ENCODE measurements around the gene DLX2. TPM values are rescaled to one million over a fixed set of nuclear protein-coding genes. Genes with fewer than 3 reads are reported as not detected.

DLX2 gene
- total RNA-seq, 2 donors from 2014 or later = not detected

- Mint-ChIP-seq H3K36me3 (peaks cover 0 to 14% of the 10 kb centered on the region in 2 donors), H3K27ac (no peak overlapping the region), H3K9me3 (no peaks in the 10 kb centered on the region)
- DNase-seq (ENCODE audit: low spot score in 2 of 2) (peak in 1 of 2 donors; percentile 80), ATAC-seq (peak; percentile 12 to 63)
These were observed 3.8 kb downstream of the DLX2 start for GRCh38 chr2:172098650-172099471.

DNA sequence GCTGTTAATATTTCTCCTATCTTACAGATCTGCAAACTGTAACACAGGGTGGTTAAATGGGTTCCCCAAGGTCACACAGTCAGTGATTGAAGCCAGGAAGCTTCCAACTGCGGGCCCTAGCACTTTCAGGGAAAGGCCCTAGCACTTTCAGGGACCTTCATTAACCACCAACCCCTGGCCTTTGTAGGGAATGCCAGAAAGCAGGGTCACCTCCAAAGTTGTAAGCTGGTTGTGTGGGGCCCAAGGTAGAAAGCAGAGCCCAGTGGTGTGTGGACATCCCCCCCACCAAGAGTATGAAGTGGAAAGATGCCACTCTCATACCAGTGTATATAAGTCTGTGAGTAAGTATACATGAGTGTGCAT lies 4.4 kb downstream of the DLX2 start:
- no peak overlapping the region for H3K27ac Mint-ChIP-seq
- no peaks in the 10 kb centered on the region for H3K9me3 Mint-ChIP-seq
- peaks cover 0 to 19% of the 10 kb centered on the region in 2 donors for H3K36me3 Mint-ChIP-seq
- ATAC-seq (peak in 1 of 2 donors; percentile 15), DNase-seq (ENCODE audit: low spot score in 2 of 2) (no peak)

DNA sequence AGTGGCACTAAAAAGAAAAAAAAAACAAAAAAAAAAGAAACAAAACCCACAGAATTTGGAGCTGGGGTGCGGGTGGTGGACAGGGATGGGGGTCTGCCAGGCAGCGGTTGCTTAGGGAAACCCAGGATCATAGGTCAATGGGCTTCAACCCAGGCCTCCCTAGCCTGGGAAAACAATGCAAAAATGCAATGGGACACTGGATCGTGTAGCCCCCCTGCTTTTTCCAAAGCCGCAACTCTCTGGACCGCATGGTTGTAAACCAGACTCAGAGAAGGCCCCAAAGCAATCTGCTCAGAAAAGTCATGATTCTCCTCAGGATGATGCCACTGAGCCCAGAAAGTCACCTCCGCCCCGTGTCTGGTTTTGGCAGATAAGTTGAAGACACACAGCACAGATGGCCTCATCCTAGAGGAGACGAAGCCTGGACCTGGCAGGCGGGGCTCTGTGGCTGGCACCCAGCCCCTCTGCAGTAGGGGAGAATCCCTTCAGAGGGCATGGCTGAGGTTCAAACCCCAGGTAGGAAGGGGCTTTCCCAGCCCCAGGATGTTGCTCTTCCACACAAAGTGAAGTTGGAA lies 5.1 kb downstream of the DLX2 start:
- Mint-ChIP-seq H3K9me3 (no peaks in the 10 kb centered on the region), H3K36me3 (peaks cover 0 to 26% of the 10 kb centered on the region in 2 donors), H3K27ac (no peak overlapping the region)
- ATAC-seq (peak in 1 of 2 donors; percentile 46), DNase-seq (ENCODE audit: low spot score in 2 of 2) (no peak)

- Mint-ChIP-seq H3K27ac (no peak overlapping the region), H3K36me3 (peaks cover 0 to 30% of the 10 kb centered on the region in 2 donors), H3K9me3 (no peaks in the 10 kb centered on the region)
- ATAC-seq (no peak), DNase-seq (ENCODE audit: low spot score in 2 of 2) (no peak)
These were observed 5.8 kb downstream of the DLX2 start for GRCh38 chr2:172096626-172097547.

DNA sequence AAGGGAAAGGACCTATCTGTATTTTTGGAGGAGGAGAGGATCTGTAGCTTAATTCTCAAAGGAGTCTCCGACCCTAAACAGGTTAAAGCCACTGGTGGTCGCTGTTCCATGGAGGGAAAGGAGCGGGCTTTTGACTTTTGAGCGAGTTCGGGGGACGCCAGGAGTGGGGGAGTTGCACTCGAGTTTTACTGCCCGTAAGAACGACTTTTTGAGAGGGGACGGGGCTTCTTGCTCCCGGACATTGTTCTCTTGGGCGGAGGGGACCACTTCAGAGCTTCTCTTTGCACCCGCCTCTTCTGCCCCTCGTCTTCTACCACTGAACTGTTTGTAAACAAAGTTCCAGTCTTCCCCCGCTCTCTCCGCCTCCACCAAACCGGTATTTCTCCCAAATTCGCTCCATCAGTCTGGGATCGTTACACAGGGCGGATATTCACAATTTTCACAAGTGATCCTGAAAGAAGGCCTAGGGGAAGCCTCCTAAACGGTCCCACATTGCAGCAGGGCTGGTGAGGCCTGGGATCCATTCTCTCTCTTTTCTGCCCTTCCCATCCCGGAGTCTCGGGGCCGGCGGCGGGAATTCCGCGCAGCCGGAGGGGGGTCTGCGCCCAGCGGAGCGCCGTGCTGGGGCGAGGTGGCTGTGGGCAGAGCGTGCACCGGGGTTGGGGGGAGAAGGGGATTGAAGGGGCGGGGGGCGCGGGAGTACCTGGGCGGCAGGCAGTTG lies 6.6 kb downstream of the DLX2 start:
- Mint-ChIP-seq H3K36me3 (peaks cover 0 to 28% of the 10 kb centered on the region in 2 donors), H3K27ac (no peak overlapping the region), H3K9me3 (no peaks in the 10 kb centered on the region)
- DNase-seq (ENCODE audit: low spot score in 2 of 2) (no peak), ATAC-seq (no peak)

DNA sequence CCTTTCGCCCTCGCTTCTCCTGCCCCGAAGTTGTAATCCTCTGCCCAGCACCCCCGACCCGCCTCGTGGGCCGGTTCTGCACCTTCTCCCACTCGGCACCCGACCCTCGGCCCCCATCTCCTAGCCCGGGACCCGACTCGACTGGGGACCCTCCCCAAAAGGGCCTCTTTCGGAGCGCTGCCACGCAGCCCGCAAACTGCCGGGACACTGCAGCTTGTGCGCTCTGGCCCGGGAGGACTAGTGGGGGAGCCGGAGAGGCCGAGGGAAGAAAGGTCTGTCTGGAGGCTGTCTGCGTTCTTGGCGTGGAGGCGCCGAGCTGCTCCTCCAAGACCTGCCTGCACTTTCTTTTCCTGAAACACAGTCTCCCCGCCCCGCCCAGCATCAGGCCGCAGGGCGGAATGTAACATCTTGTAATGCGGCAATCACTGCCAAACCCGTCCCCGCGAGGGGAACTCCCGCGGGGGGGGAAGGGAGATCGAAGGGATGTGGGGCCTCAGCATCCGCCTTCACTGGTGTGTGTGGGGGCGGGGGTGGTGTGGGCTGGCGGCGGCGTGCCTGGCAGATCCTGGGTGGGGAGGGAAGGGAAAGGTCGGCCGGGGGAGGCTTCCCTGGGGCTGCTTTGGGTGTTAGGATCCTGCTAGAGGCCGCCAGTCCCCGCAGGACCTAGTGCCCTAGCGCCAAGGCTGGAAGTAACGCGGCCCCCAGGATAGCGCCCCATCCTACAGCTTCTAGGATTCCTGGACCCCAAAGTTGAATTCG lies 7.4 kb downstream of the DLX2 start:
- no peak for DNase-seq (ENCODE audit: low spot score in 2 of 2)
- Mint-ChIP-seq H3K36me3 (peaks cover 0 to 30% of the 10 kb centered on the region in 2 donors), H3K9me3 (no peaks in the 10 kb centered on the region), H3K27ac (peak overlapping the region in 1 of 2 donors; percentile 68)
- ATAC-seq = peak; percentile 40 to 50

- DNase-seq (ENCODE audit: low spot score in 2 of 2) = no peak
- Mint-ChIP-seq H3K9me3 (no peaks in the 10 kb centered on the region), H3K36me3 (peaks cover 0 to 38% of the 10 kb centered on the region in 2 donors), H3K27ac (no peak overlapping the region)
- no peak for ATAC-seq
These were observed 8.2 kb downstream of the DLX2 start for GRCh38 chr2:172094294-172095145.

DNA sequence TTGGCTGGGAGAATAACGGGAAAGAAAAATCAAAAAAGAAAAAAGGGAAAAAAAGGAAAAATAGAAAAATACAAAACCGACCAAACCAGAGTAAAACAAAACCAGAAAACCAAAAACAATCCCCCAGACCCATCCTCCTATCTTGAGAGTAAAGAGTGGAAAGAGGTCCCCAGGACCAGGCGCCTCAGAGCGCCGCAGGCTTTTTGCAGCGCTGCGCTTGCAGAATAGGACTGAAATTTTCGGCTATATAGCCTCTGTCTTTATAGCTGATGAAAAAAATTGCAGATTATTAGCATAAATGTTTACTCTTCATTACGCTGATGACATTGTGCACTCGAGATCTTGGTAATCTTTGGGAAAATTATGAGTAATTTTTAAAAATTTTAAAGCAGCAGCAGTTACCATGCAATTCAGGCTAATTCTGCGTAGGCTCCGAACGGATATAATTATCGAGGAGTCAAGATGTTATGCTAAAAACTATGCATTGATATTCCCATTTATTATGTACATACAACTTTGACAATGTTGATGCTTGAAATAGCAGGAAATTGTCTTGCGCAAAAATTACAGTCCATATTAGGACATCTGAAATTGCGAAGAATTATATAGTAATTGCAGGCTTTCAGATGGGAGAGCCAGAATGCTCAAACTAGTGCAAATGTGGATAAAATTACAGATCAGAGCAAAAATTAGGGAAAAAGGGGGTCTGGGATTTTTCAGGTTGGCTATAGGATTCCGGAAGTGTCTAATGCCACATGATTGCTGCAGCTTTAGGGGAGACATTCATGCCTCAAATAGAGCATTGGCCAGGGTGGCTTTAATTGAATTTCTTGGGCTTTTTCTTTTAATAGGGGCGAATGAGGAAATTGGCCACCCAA lies 9.0 kb downstream of the DLX2 start:
- no peaks in the 10 kb centered on the region for H3K9me3 Mint-ChIP-seq
- peaks cover 0 to 39% of the 10 kb centered on the region in 2 donors for H3K36me3 Mint-ChIP-seq
- H3K27ac Mint-ChIP-seq = no peak overlapping the region
- no peak for DNase-seq (ENCODE audit: low spot score in 2 of 2)
- no peak for ATAC-seq

DNA sequence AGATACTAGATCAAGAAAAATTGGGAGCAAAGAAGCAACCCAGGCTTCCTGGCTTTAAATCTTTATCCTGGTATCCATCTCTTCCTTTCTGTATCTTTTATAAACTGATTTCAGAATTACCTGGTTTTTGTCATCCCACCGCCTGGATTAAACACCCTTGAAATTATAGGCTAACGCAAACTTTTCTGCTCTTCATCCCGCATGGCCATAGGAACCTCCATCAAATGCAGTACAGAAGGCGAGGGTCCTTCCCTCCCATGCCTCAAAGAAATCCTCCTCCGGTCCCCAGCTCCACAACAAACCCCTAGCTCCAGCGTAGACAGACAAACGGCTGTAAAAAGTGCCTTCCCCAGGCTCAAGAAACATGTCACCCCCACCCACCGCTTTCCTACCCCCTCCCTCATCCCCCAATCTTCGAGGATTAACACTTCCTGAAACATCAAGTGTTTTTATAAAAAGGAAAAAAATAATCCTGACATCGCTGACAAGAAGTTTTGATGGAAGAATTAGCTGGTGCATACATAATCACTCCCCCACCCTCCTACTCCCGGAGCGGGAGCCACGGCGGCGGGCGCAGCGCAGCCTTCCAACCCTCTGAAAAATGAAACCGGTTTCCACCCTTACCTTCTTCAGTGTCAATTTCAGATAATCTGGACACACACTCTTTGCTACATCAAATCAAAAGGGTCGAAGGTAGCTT lies 9.8 kb downstream of the DLX2 start:
- no peaks in the 10 kb centered on the region for H3K9me3 Mint-ChIP-seq
- H3K36me3 Mint-ChIP-seq = peaks cover 2 to 41% of the 10 kb centered on the region in 2 donors
- no peak for DNase-seq (ENCODE audit: low spot score in 2 of 2)
- peak overlapping the region in 1 of 2 donors; percentile 16 for H3K27ac Mint-ChIP-seq
- no peak for ATAC-seq

DNA sequence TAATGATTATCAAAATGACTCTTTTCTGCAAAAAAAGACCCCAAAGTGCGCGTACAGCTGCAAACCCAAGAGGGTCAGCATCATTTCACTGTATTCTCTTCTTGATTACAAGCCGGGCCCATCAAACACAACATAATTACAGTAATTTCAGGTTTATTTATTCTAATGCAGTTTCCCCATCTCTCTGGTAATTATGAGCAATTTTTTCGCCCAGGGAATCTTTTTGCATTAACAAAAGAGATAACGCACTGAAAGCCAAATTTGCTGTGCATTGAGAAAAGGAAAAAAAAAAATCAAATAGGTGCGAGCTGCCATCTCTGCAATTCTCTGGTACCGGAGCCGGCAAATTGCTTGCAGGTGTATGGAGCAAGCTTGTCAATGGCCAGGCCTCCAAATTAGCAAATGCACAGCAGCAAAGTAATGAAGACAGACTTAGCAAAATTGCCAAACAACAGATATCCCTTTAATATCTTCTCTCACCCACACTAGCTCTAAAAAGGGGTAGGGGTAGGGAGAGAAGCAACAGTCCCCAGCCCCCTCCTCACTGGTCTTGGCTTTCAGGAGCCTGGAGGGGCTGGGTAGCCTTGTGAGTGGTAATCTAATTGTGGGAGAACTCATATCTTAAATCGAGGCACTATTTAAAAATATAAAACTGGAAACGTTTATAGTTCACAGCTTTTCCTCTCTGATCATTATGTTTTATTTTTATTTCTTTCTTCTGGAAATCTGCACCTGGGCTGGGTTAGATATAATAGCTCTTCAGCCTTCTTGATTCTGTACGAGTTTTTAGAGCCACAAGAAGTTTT lies 10.7 kb downstream of the DLX2 start:
- ATAC-seq = no peak
- Mint-ChIP-seq H3K27ac (no peak overlapping the region), H3K9me3 (no peaks in the 10 kb centered on the region), H3K36me3 (peaks cover 10 to 50% of the 10 kb centered on the region in 2 donors)
- DNase-seq (ENCODE audit: low spot score in 2 of 2) = no peak

DNA sequence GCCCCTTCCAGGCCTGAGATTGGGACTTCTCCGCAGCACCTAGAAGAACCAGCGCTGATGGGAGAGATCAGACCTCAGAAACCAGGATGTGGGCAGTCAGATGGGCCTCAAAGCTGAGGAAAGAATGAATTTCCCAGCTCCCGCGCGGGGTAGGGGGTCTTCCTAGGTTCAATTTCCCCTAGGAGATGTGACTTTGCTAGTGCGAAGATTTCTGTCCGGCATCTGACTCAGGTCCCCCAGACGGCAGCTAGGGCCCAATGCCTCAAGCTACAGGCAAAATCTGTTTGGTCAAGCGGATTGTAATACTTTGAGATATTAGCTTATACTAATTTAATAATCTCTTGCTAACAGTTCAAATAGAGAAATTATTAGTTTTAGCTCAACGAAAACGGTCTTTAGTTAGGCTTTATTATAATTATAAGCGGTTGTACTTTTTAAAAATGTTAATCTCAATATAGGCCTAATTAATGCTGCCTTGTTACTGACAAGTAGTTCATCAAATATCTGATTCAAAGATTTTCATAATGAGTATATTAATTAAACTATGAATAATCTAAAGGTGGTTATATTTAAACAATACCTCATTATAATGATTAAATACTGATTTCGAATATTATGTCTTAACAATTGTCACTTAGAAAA lies 11.6 kb downstream of the DLX2 start:
- no peak for DNase-seq (ENCODE audit: low spot score in 2 of 2)
- Mint-ChIP-seq H3K36me3 (peaks cover 10 to 58% of the 10 kb centered on the region in 2 donors), H3K27ac (no peak overlapping the region), H3K9me3 (no peaks in the 10 kb centered on the region)
- ATAC-seq = no peak

DNA sequence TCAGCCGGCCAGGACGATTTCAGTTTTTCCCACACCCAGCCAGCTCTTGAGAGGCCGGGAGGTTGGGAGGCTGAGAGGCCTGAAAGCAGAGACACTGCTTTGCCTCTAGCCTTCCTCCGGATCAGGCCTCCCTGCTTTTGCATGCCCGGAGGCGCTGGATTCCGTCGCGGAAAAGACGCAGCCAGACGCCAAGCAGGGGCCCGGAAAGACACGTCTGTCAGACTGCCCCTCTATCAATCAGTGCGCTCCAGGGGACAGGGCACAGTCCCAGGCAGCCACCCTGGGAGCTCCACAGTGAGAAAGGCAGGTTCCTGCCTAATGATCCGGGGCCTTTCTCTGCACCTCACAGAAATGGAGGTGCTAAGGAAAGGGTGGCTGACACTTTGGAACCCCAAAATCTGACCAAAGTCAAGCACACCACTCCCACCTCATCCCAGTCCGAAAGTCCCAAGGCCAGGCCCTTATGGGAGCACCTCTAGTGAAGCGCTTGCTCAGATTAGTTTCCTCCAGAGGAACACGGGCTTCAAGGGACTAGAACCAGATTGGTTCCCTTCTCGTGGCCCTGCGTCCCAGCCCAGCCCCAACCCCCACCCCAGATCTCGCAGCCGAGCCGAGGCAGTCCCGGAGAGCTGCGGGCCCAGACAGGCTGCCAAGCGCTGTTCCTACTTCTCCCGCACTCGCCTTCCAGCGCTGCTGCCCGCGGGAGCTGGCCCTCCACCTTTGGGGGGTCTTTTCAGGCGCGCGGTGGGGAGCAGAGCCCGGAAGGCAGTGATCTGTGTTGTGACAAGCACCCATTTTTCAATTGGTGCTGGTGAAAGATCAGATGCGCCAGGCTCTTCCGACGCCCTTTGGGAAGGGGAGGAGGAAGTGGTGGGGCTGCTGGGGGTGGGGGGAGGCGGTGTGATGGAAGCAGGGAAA lies 12.4 kb downstream of the DLX2 start:
- Mint-ChIP-seq H3K27ac (no peak overlapping the region), H3K9me3 (no peaks in the 10 kb centered on the region), H3K36me3 (peaks cover 10 to 64% of the 10 kb centered on the region in 2 donors)
- DNase-seq (ENCODE audit: low spot score in 2 of 2) (no peak), ATAC-seq (no peak)
